ENCODE measurements around the gene IL34. TPM values are rescaled to one million over a fixed set of nuclear protein-coding genes. Genes with fewer than 3 reads are reported as not detected.

The IL34 gene
- polyA plus RNA-seq, 1 donor (not counting 4 experiments of a cell fraction or from before 2014, with no cell fraction given), result 0.08 TPM

DNA sequence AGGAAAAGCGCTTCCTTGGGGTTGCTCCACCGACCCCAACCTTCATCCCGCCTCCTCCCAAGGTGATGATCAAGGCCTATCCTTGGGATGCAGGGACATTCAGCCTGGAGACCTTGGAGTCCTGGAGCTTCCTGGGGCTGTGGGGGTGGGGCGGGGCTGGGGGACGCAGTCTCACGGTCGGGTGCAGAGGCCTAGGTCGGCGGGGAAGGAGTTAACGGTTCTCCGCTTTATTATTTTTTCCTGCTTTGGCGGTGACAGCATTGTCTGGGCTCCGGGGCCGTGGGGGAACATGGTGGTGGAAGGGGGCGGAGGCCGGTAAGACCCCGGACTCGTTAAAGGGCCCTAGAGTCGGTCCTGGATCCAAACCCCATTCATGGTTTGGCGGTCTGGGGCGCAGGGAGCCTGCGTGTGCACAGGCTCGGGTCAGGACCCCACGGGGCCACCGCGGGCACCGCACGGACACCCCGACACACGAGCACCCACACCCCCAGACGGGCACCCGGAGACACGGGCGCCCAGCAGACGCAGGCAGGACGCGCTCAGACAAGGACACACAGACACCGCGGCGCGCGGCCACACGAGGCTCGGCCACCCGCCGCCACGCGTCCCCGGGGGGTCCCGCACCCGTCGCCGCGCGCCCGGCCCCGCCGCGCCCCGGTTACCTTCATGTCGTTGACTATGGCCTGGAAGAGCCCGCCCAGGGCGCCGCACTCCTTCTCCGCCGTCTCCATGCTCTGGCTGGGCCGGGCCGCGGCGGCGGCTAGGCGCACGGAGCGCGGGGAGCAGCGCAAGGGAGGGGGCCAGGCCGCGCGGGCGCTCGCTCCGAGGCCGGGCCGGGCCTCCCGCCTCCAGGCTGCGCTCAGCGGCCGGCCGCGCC is 38.9 kb downstream of the IL34 start:
- Histone ChIP-seq H2AFZ (ENCODE audit: control insufficient read depth, low read length) (peak overlapping the region; percentile 3), H3K36me3 (ENCODE audit: control insufficient read depth in 2 of 2, extremely low read depth in 1 of 2, insufficient read depth in 2 of 2, low read length in 2 of 2) (peaks cover 4 to 10% of the 10 kb centered on the region in 2 experiments), H3K79me2 (ENCODE audit: control insufficient read depth, insufficient read depth, low read length) (peaks cover 49% of the 10 kb centered on the region)

DNA sequence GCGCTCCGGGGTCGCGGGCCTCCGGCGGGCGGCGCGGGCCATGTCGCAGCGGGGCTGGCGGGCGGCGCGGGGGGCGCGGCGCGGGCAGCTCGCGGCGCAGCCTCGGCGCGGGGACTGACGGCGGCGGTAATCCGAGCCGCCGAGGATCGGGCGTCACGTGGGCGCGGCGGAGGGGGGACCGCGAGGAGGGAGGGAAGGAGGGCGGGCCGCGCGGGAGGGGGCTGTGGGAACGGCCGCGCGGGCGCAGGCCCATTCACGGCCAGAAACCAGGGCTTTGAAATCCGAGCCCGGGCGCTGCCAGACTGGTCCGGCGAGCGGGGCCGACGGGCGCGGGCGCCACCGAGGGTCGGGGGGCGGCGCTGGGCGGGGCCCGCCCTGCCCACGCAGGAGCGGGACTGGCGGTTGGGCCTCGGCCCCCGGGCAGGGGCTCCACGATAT is 39.6 kb downstream of the IL34 start, which contains the start of gene MTSS2:
Gene MTSS2 (minus strand): TSS at position 116 of the 438 bp plus-strand sequence. CDS start 262 bp downstream, outside the sequence.
- peaks cover 2 to 10% of the 10 kb centered on the region in 2 experiments for H3K36me3 ChIP-seq (ENCODE audit: control insufficient read depth in 2 of 2, extremely low read depth in 1 of 2, insufficient read depth in 2 of 2, low read length in 2 of 2)
- no peaks in the 10 kb centered on the region for H3K27me3 ChIP-seq (ENCODE audit: control insufficient read depth, extremely low read depth, insufficient read depth, low read length)
- peaks cover 6% of the 10 kb centered on the region for H4K20me1 ChIP-seq (ENCODE audit: control insufficient read depth, extremely low read depth, insufficient read depth, low read length)
- H3K4me2 ChIP-seq (ENCODE audit: control insufficient read depth, extremely low read depth, insufficient read depth, low read depth, low read length), result peak within 1 kb of the TSS; percentile 99
- dilution Hi-C loops (cut with MboI; ENCODE audit: extremely low pct_ligation_motif_present, low sequenced_read_pairs), result no loop called here
- TF ChIP-seq, protein P1, sequence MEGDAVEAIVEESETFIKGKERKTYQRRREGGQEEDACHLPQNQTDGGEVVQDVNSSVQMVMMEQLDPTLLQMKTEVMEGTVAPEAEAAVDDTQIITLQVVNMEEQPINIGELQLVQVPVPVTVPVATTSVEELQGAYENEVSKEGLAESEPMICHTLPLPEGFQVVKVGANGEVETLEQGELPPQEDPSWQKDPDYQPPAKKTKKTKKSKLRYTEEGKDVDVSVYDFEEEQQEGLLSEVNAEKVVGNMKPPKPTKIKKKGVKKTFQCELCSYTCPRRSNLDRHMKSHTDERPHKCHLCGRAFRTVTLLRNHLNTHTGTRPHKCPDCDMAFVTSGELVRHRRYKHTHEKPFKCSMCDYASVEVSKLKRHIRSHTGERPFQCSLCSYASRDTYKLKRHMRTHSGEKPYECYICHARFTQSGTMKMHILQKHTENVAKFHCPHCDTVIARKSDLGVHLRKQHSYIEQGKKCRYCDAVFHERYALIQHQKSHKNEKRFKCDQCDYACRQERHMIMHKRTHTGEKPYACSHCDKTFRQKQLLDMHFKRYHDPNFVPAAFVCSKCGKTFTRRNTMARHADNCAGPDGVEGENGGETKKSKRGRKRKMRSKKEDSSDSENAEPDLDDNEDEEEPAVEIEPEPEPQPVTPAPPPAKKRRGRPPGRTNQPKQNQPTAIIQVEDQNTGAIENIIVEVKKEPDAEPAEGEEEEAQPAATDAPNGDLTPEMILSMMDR (optimal IDR thresholded peaks at IDR 0.05 in 1 of 3, IDR thresholded peaks at IDR 0.05 in 1 of 3, conservative IDR thresholded peaks at IDR 0.05 in 1 of 3; ENCODE audit: extremely low read depth in 1 of 3, insufficient read depth in 2 of 3, low read length in 3 of 3), result no peak
- TF ChIP-seq EZH2 (IDR thresholded peaks at IDR 0.05; ENCODE audit: low read length), result no peak
- DNase-seq (ENCODE audit: low read depth, low spot score), result no peak
- peak within 1 kb of the TSS; percentile 71 for H3K9ac ChIP-seq (ENCODE audit: control insufficient read depth, extremely low read depth, insufficient read depth, low read length)
- H3K9me3 ChIP-seq (ENCODE audit: control insufficient read depth, low read depth, low read length), result no peaks in the 10 kb centered on the region
- peak within 1 kb of the TSS; percentile 3 for H2AFZ ChIP-seq (ENCODE audit: control insufficient read depth, low read length)
- no peak for FAIRE-seq
- peaks cover 44% of the 10 kb centered on the region for H3K79me2 ChIP-seq (ENCODE audit: control insufficient read depth, insufficient read depth, low read length)
- H3K4me1 ChIP-seq (ENCODE audit: control insufficient read depth, extremely low read depth, insufficient read depth, low read length), result peaks cover 54% of the 10 kb centered on the region
- peak within 1 kb of the TSS; percentile 30 for H3K27ac ChIP-seq (ENCODE audit: control insufficient read depth, insufficient read depth, low read length)
- H3K9me1 ChIP-seq (ENCODE audit: control insufficient read depth, extremely low read depth, insufficient read depth, low read length), result no peaks in the 10 kb centered on the region
- peak within 1 kb of the TSS; percentile 74 to 81 (median 78) for H3K4me3 ChIP-seq (ENCODE audit: control insufficient read depth in 2 of 3, extremely low read depth in 1 of 3, insufficient read depth in 2 of 3, low read depth in 1 of 3, low read length in 3 of 3)

More for the DNA sequence above, 38.9 kb downstream of the IL34 start:
- peaks cover 54% of the 10 kb centered on the region for H3K4me1 ChIP-seq (ENCODE audit: control insufficient read depth, extremely low read depth, insufficient read depth, low read length)
- no peak for DNase-seq (ENCODE audit: low read depth, low spot score)
- peaks cover 6% of the 10 kb centered on the region for H4K20me1 ChIP-seq (ENCODE audit: control insufficient read depth, extremely low read depth, insufficient read depth, low read length)
- H3K9ac ChIP-seq (ENCODE audit: control insufficient read depth, extremely low read depth, insufficient read depth, low read length), result peak overlapping the region; percentile 71
- H3K27ac ChIP-seq (ENCODE audit: control insufficient read depth, insufficient read depth, low read length), result peak overlapping the region; percentile 30
- H3K9me3 ChIP-seq (ENCODE audit: control insufficient read depth, low read depth, low read length), result no peaks in the 10 kb centered on the region
- H3K4me2 ChIP-seq (ENCODE audit: control insufficient read depth, extremely low read depth, insufficient read depth, low read depth, low read length), result peak overlapping the region; percentile 99
- no peaks in the 10 kb centered on the region for H3K9me1 ChIP-seq (ENCODE audit: control insufficient read depth, extremely low read depth, insufficient read depth, low read length)
- no peak for TF ChIP-seq EZH2 (IDR thresholded peaks at IDR 0.05; ENCODE audit: low read length)
- TF ChIP-seq, protein P1 (optimal IDR thresholded peaks at IDR 0.05 in 1 of 3, IDR thresholded peaks at IDR 0.05 in 1 of 3, conservative IDR thresholded peaks at IDR 0.05 in 1 of 3; ENCODE audit: extremely low read depth in 1 of 3, insufficient read depth in 2 of 3, low read length in 3 of 3), result no peak
- H3K4me3 ChIP-seq (ENCODE audit: control insufficient read depth in 2 of 3, extremely low read depth in 1 of 3, insufficient read depth in 2 of 3, low read depth in 1 of 3, low read length in 3 of 3), result peak overlapping the region; percentile 74 to 81 (median 78)
- H3K27me3 ChIP-seq (ENCODE audit: control insufficient read depth, extremely low read depth, insufficient read depth, low read length), result no peaks in the 10 kb centered on the region
- FAIRE-seq, result no peak
- dilution Hi-C loops (cut with MboI; ENCODE audit: extremely low pct_ligation_motif_present, low sequenced_read_pairs), result no loop called here
